Gastrocnemius medialis (tissue), 4 donors: ENCODE results near the gene AGTPBP1. TPM values are rescaled to one million over a fixed set of nuclear protein-coding genes. Genes with fewer than 3 reads are reported as not detected.

Experiments
- ATAC-seq, 2 donors: fragments of 150-250 bp; one replicate each; pipeline ENCODE4 v1.9.1; 2016
- DNase-seq, 2 donors: peaks; one replicate each; pipeline ENCODE4 v3.0.0-alpha.2; 2019
- H3K27ac ChIP-seq, 4 donors: fragments of 200-600 bp; sonication (generic); 1 replicate in 1 of 4; 2 replicates in 3 of 4; pipeline ENCODE4 v1.5.1; 2016 to 2018; ENCODE audit warnings: mild to moderate bottlenecking in 2 of 4, moderate library complexity in 1 of 4
- H3K27me3 ChIP-seq, 3 donors: fragments of 200-600 bp; sonication (generic) in 2 of 3; 1 replicate in 1 of 3; 2 replicates in 2 of 3; pipeline versions ENCODE4 v1.5.1 to v1.6.0; 2016 to 2019; ENCODE audit warnings: mild to moderate bottlenecking in 1 of 3, moderate library complexity in 1 of 3
- H3K36me3 ChIP-seq, 2 donors: fragments of 200-600 bp; sonication (generic) in 1 of 2; one replicate each; pipeline ENCODE4 v1.5.1; 2017 to 2018
- H3K4me1 ChIP-seq, 2 donors: fragments of 200-600 bp; sonication (generic) in 1 of 2; one replicate each; pipeline ENCODE4 v1.5.1; 2016 to 2017; ENCODE audit warnings: mild to moderate bottlenecking in 2 of 2
- H3K4me3 ChIP-seq, 4 donors: fragments of 200-600 bp; sonication (generic) in 3 of 4; 1 replicate in 1 of 4; 2 replicates in 3 of 4; pipeline ENCODE4 v1.5.1; 2016 to 2019; ENCODE audit warnings: mild to moderate bottlenecking in 2 of 4
- H3K9me3 ChIP-seq, 3 donors: fragments of 200-600 bp; sonication (generic) in 2 of 3; 1 replicate in 1 of 3; 2 replicates in 2 of 3; pipeline ENCODE4 v1.5.1; 2016 to 2019
- CTCF ChIP-seq, 5 experiments: fragments of 450-650 bp in 3 of 5; fragments of 200-600 bp in 2 of 5; sonication (generic) in 2 of 5; IDR thresholded peaks in 4 of 5; conservative IDR thresholded peaks in 1 of 5; 1 replicate in 4 of 5; 2 replicates in 1 of 5; pipeline ENCODE4 v1.5.1; 2016 to 2019; ENCODE audit warnings: antibody characterized with exemption in 5 of 5, mild to moderate bottlenecking in 3 of 5, moderate library complexity in 3 of 5
- POLR2A ChIP-seq, 2 donors: fragments of 450-650 bp; IDR thresholded peaks; one replicate each; pipeline ENCODE4 v1.6.1; 2017; ENCODE audit warnings: antibody characterized with exemption in 2 of 2, mild to moderate bottlenecking in 2 of 2, moderate library complexity in 2 of 2
- in situ Hi-C, 4 donors: fragments of 200-750 bp; cut with MboI; loops; one replicate each; pipeline versions ENCODE4 v1.15.0 to v1.8.0; 2017; ENCODE audit warnings: low sequenced_read_pairs in 4 of 4
- intact Hi-C: fragments of 100-400 bp; cut with DNase I; formaldehyde crosslinking; loops from one replicate; pipeline ENCODE4 v1.15.1; 2023; ENCODE audit warnings: low total_unique reads
- total RNA-seq, 4 donors: library from RNA; depleted of rRNA; stranded (reverse); fragments of >200 nt; gene quantifications; one replicate each; pipeline versions ENCODE4 v1.1.0 to v1.2.3, GENCODE V29; 2016

Gene AGTPBP1
- total RNA-seq, 4 donors from 2014 or later, result 24.4 to 39.7 (median 31.8) TPM

- TF ChIP-seq CTCF (IDR thresholded peaks at IDR 0.05 in 4 of 5, conservative IDR thresholded peaks at IDR 0.05 in 1 of 5), result no peak
- no peak for TF ChIP-seq POLR2A (IDR thresholded peaks at IDR 0.05)
- Histone ChIP-seq H3K4me3 (no peak overlapping the region), H3K27me3 (no peaks in the 10 kb centered on the region), H3K36me3 (peaks cover 0 to 8% of the 10 kb centered on the region in 2 donors), H3K9me3 (no peaks in the 10 kb centered on the region), H3K27ac (no peak overlapping the region), H3K4me1 (no peaks in the 10 kb centered on the region)
- DNase-seq, result no peak
- intact Hi-C loops (no loop called here), in situ Hi-C loops (loop anchor here in 1 of 4 donors (25.0 kb wide), 1 partner anchor 99 kb away; no protein-coding TSS in a partner anchor)
- no peak for ATAC-seq
Observed at GRCh38 chr9:85688361-85688760, 53.4 kb downstream of the AGTPBP1 start.

GRCh38 chr9:85685081-85685480 lies 56.7 kb downstream of the AGTPBP1 start:
- TF ChIP-seq POLR2A (IDR thresholded peaks at IDR 0.05) (no peak), CTCF (IDR thresholded peaks at IDR 0.05 in 4 of 5, conservative IDR thresholded peaks at IDR 0.05 in 1 of 5) (no peak)
- intact Hi-C loops, result no loop called here
- Histone ChIP-seq H3K9me3 (no peaks in the 10 kb centered on the region), H3K36me3 (no peaks in the 10 kb centered on the region), H3K27me3 (no peaks in the 10 kb centered on the region), H3K4me3 (no peak overlapping the region), H3K27ac (no peak overlapping the region), H3K4me1 (no peaks in the 10 kb centered on the region)
- in situ Hi-C loops, result loop anchor here in 1 of 4 donors (25.0 kb wide), 1 partner anchor 102 kb away; no protein-coding TSS in a partner anchor
- DNase-seq, result no peak
- ATAC-seq, result no peak

- Histone ChIP-seq H3K36me3 (peaks cover 0 to 7% of the 10 kb centered on the region in 2 donors), H3K4me3 (no peak overlapping the region), H3K4me1 (no peaks in the 10 kb centered on the region), H3K27ac (no peak overlapping the region), H3K9me3 (no peaks in the 10 kb centered on the region), H3K27me3 (no peaks in the 10 kb centered on the region)
- DNase-seq, result no peak
- in situ Hi-C loops, result loop anchor here in 1 of 4 donors (25.0 kb wide), 1 partner anchor 111 kb away; no protein-coding TSS in a partner anchor
- intact Hi-C loops, result no loop called here
- no peak for ATAC-seq
- TF ChIP-seq POLR2A (IDR thresholded peaks at IDR 0.05), result no peak
- no peak for TF ChIP-seq CTCF (IDR thresholded peaks at IDR 0.05 in 4 of 5, conservative IDR thresholded peaks at IDR 0.05 in 1 of 5)
Observed at GRCh38 chr9:85676790-85677189, 65.0 kb downstream of the AGTPBP1 start.

DNA sequence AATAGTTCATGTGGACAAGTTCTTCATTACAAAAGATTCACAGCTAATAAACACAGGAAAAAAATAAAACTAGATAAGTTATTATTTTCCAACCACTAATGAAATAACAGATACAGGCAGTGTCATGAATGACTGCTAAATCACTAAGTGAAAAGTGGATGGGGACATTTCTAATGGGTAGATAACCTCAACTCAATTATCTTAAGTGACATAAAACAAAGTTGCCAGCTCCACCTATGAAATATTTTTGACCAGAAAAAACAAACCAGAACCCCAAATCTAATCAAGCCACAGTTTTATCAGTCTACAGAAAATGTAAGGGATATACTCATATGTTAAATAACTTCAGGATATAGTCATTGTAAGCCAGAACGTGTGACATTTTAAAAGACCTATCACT lies 74.4 kb downstream of the AGTPBP1 start:
- DNase-seq (no peak), ATAC-seq (no peak)
- H3K9me3 ChIP-seq, result no peaks in the 10 kb centered on the region
- no peak overlapping the region for H3K27ac ChIP-seq
- no peak overlapping the region for H3K4me3 ChIP-seq
- no peaks in the 10 kb centered on the region for H3K4me1 ChIP-seq
- intact Hi-C loops (no loop called here), in situ Hi-C loops (no loop called here)
- TF ChIP-seq CTCF (IDR thresholded peaks at IDR 0.05 in 4 of 5, conservative IDR thresholded peaks at IDR 0.05 in 1 of 5) (no peak), POLR2A (IDR thresholded peaks at IDR 0.05) (no peak)
- peaks cover 0 to 26% of the 10 kb centered on the region in 2 donors for H3K36me3 ChIP-seq
- H3K27me3 ChIP-seq, result no peaks in the 10 kb centered on the region

DNA sequence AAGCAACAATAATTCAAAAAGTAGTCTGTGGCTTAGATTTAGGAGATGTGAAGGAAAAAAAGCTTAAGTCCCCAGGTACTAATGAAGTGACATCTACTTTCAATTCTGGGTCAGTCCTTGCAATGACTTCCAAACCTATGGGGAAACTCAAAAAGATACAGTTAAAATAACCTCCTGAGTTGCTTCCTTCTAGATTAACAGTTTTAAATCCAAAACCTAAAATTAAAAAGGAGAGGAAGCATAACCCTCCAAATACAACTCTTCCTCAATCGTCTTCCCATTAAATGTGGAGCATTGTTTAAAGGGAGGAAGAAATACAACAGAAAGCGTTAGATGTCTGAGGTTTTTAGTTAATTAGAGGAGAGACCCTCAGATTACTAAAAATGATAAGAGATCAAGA lies 75.7 kb downstream of the AGTPBP1 start:
- no peak for DNase-seq
- Histone ChIP-seq H3K36me3 (peaks cover 0 to 13% of the 10 kb centered on the region in 2 donors), H3K27me3 (no peaks in the 10 kb centered on the region), H3K9me3 (no peaks in the 10 kb centered on the region), H3K4me3 (no peak overlapping the region), H3K4me1 (no peaks in the 10 kb centered on the region), H3K27ac (no peak overlapping the region)
- no peak for TF ChIP-seq CTCF (IDR thresholded peaks at IDR 0.05 in 4 of 5, conservative IDR thresholded peaks at IDR 0.05 in 1 of 5)
- TF ChIP-seq POLR2A (IDR thresholded peaks at IDR 0.05), result no peak
- intact Hi-C loops, result no loop called here
- in situ Hi-C loops, result no loop called here
- no peak for ATAC-seq
